Left ventricle myocardium inferior (tissue), 1 donor: ENCODE results near the gene LGALS3BP. TPM values are rescaled to one million over a fixed set of nuclear protein-coding genes. Genes with fewer than 3 reads are reported as not detected.

Experiments used
- DNase-seq: peaks from one replicate; pipeline ENCODE4 v3.0.0-alpha.2; 2020
- H3K27ac ChIP-seq: fragments of 200-600 bp; replicated peaks from 2 replicates; pipeline ENCODE4 v1.8.0; 2021
- H3K27me3 ChIP-seq: fragments of 200-600 bp; 2 replicates; pipeline ENCODE4 v1.8.0; 2021; ENCODE audit warnings: low read depth
- H3K36me3 ChIP-seq: fragments of 200-600 bp; 2 replicates; pipeline ENCODE4 v1.8.0; 2021
- H3K4me1 ChIP-seq: fragments of 200-600 bp; 2 replicates; pipeline ENCODE4 v1.8.0; 2021
- H3K4me3 ChIP-seq: fragments of 200-600 bp; 2 replicates; pipeline ENCODE4 v1.8.0; 2021; ENCODE audit warnings: mild to moderate bottlenecking, moderate library complexity
- H3K9me3 ChIP-seq: fragments of 200-600 bp; replicated peaks from 2 replicates; pipeline ENCODE4 v1.8.0; 2021
- intact Hi-C: fragments of 100-400 bp; cut with micrococcal nuclease; formaldehyde crosslinking; loops from one replicate; pipeline ENCODE4 v1.11.0; 2022
- long read RNA-seq: library from polyadenylated mRNA; unstranded; transcript quantifications from one replicate; pipeline ENCODE4 v2.0.0, GENCODE V29; 2021
- total RNA-seq: library from RNA; stranded (reverse); fragmentation: NEBNext Ultra II Directional; extraction: Animal tissue kit (Norgen Biotek cat#: 25700); gene quantifications from one replicate; pipeline ENCODE4 v1.2.1, GENCODE V29; 2021
- TF ChIP-seq, protein P1 (sequence below): fragments of 200-600 bp; IDR thresholded peaks from 2 replicates; pipeline ENCODE4 v1.8.0; 2021; ENCODE audit warnings: antibody characterized with exemption, mild to moderate bottlenecking, borderline replicate concordance
- donor health status: DM: no; HTN: yes; CAD: no; lungs with severe emphysema.

The LGALS3BP gene, protein sequence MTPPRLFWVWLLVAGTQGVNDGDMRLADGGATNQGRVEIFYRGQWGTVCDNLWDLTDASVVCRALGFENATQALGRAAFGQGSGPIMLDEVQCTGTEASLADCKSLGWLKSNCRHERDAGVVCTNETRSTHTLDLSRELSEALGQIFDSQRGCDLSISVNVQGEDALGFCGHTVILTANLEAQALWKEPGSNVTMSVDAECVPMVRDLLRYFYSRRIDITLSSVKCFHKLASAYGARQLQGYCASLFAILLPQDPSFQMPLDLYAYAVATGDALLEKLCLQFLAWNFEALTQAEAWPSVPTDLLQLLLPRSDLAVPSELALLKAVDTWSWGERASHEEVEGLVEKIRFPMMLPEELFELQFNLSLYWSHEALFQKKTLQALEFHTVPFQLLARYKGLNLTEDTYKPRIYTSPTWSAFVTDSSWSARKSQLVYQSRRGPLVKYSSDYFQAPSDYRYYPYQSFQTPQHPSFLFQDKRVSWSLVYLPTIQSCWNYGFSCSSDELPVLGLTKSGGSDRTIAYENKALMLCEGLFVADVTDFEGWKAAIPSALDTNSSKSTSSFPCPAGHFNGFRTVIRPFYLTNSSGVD
- total RNA-seq, result 585 TPM
- long read RNA-seq, transcript LGALS3BP-202 (5 exons, 936 nt), result minor isoform, 13 of 1,079 reads
- long read RNA-seq, transcript LGALS3BP-210 (3 exons, 882 nt), result minor isoform, 8 of 1,079 reads
- long read RNA-seq, transcript LGALS3BP-201 (6 exons, 2,405 nt), result major isoform, 853 of 1,079 reads
- long read RNA-seq, partial matches to known transcripts, result 49 of 1,079 reads
- long read RNA-seq, other reads (novel, unspliced or antisense), result 154 of 1,079 reads

DNA sequence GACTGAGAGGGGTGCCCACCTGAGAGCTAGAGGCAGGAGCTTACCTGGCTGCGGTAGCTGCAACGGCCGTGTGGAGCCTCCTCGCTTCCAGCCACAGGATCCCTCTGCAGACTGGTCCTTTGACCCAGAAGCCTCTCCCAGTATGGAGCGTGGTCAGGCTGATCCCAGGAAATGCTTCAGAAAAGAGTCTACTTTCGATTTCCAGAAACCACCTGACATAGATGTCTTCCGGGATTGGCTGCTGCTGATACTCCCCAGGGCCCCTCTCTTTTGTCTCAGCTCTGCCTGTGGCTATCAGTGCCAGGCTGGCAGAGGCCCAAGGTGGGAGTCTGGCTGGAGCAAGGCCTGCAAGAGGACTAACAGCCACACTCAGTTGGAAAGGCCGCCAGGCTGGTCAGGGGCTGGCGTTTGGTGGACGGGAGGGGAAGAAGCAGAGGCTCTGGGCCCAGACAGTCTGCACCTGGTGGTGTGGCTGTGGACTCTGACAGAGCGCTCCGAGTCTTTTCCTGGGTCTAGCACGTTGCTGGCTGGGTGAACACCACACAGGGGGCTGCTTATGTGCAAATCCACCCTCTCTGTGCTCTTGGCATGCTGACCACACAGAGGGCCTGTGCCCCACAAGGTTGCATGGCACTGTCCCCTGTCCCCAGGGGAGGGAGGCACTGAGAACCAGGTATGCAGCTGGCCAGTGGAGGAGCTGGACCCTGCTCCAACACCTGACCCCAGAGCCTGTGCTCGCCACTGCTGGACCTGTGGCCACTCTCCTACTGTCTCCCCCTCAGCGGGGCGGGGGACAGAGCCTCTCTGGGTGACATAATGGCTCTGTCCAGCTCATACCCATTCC, at the start of gene LGALS3BP:
Gene LGALS3BP, minus strand, starts transcription at position 144 of the 844 bp plus-strand sequence. CDS start 2,732 bp downstream, outside the sequence.
- H3K4me1 ChIP-seq, result peaks cover 55% of the 10 kb centered on the region
- DNase-seq, result peak; percentile 77
- no peaks in the 10 kb centered on the region for H3K27me3 ChIP-seq
- H3K27ac ChIP-seq, result peak within 1 kb of the TSS; percentile 85
- H3K9me3 ChIP-seq, result no peaks in the 10 kb centered on the region
- H3K4me3 ChIP-seq, result peak within 1 kb of the TSS; percentile 66
- H3K36me3 ChIP-seq, result no peaks in the 10 kb centered on the region
- TF ChIP-seq, protein P1, sequence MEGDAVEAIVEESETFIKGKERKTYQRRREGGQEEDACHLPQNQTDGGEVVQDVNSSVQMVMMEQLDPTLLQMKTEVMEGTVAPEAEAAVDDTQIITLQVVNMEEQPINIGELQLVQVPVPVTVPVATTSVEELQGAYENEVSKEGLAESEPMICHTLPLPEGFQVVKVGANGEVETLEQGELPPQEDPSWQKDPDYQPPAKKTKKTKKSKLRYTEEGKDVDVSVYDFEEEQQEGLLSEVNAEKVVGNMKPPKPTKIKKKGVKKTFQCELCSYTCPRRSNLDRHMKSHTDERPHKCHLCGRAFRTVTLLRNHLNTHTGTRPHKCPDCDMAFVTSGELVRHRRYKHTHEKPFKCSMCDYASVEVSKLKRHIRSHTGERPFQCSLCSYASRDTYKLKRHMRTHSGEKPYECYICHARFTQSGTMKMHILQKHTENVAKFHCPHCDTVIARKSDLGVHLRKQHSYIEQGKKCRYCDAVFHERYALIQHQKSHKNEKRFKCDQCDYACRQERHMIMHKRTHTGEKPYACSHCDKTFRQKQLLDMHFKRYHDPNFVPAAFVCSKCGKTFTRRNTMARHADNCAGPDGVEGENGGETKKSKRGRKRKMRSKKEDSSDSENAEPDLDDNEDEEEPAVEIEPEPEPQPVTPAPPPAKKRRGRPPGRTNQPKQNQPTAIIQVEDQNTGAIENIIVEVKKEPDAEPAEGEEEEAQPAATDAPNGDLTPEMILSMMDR, result no peak
- intact Hi-C loops, result no loop called here

DNA sequence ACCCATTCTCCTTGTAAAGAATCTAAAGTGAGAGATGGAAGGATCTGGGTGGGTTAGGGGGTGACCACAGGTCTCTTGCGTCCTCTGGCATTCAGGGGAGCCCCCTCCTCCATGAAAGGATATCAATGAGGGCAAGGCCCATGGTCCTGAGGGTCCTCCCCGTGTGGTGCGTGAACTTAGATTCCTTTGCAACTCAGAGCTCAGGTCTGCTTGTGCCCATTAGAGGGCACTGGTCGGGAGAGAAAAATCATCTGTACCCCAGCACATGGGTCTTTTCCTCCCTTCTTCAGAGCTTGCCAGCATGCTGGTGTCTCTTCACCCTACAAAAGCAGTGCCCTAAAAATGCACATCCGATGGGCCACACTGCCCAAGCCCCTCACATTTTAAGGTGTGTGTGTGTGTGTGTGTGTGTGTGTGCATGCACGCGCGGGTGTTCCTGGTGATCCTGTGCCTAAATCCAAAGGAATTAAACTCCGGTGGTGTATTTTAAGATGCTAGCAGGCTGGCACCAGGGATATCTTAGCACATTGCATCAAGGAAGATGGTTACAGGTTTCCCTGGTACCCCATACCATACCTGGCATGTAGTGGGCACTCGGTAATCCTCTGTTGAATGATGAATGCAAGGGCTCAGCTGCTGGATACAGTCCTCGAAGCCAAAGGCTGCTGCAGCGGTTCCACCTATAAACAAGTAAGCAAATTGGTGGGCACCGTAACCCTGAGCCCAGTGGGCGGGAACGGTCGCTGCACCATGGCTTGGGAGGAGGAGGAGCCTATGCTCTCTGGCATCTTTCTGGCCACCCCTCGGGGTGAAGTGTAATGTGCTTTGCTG, 49.0 kb upstream of the LGALS3BP start:
- Histone ChIP-seq H3K36me3 (no peaks in the 10 kb centered on the region), H3K4me1 (peaks cover 84% of the 10 kb centered on the region), H3K4me3 (no peak overlapping the region), H3K27ac (peak overlapping the region; percentile 95), H3K9me3 (no peaks in the 10 kb centered on the region), H3K27me3 (no peaks in the 10 kb centered on the region)
- intact Hi-C loops, result no loop called here
- TF ChIP-seq, protein P1, result peak; percentile 36
- no peak for DNase-seq

DNA sequence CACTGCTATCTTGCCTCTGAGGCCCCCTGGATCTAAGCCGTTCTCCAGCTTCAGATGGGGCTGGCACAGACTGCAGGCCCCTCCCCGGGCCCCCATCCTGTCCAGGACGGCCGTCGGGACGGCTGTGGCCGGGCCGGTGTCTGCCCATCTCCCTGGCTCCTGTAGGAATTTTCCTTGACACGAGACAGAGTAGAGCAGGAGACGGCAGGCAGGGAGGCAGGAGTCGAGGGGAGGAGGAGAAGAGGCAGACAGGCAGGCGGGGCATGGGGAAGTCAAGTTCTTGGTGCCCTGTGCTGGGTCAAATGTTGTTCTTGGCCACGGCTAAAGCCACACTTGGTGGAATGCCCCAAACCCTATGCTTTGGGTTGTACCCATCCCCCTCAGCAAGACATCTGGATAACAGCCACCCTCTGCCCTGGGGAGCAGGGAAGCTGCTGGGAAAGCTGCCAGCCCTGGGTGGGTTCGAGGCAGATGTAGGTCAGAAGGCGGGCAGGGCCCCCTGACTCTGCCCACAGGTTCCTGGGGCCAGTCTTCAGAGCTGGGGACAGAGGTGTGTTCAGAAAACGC, 48.3 kb upstream of the LGALS3BP start:
- Histone ChIP-seq H3K9me3 (no peaks in the 10 kb centered on the region), H3K4me3 (peak overlapping the region; percentile 81), H3K36me3 (no peaks in the 10 kb centered on the region), H3K4me1 (peaks cover 84% of the 10 kb centered on the region), H3K27ac (peak overlapping the region; percentile 95), H3K27me3 (no peaks in the 10 kb centered on the region)
- no peak for DNase-seq
- intact Hi-C loops, result no loop called here
- TF ChIP-seq, protein P1, result no peak

DNA sequence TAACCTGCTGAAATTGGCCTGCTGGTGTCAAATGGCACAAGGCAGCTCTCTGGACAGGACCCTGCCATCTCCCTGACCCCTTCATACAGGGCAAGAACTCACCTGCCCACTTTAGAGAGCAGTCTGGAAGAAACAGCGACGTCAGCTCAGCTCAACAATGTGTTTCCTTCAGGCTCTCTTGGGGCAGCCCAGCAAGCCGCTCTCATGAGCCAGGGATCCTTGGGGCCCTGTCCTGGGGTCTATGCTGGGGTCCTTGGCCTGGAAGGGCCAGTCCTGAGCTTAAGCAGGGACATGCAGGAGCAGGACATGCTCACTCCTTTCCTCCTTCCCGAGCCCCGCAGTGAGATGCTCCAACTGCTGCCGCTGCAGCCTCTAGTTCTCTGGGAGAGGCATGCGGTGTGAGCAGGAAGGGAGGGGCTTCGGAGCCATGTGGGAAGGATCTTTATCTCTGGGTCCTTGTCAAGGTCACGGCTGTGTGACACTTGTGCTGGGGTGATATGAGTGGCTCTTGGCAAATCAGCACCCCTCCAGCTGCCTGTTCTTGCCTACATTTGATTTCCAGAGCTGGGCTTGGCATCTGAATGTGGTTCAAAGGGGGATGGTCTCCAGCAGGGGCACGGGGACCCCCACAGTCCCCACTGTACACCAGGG, 47.7 kb upstream of the LGALS3BP start:
- Histone ChIP-seq H3K4me1 (peaks cover 84% of the 10 kb centered on the region), H3K4me3 (peak overlapping the region; percentile 81)
- no peak for DNase-seq

More for the DNA sequence above, 47.7 kb upstream of the LGALS3BP start:
- Histone ChIP-seq H3K9me3 (no peaks in the 10 kb centered on the region), H3K27me3 (no peaks in the 10 kb centered on the region), H3K36me3 (no peaks in the 10 kb centered on the region), H3K27ac (peak overlapping the region; percentile 95)
- TF ChIP-seq, protein P1, result no peak
- intact Hi-C loops, result no loop called here
